PFSK-1 (cell line): ENCODE measurements around the gene THEM5.

Experiments used
- FOXP2 ChIP-seq: optimal IDR thresholded peaks from 2 replicates; pipeline ENCODE3; 2011; ENCODE audit warnings: borderline replicate concordance, control low read depth, inconsistent platforms; ENCODE audit not compliant: insufficient read depth; ENCODE audit errors: extremely low read length, extremely low read depth
- POLR2AphosphoS5 ChIP-seq: IDR thresholded peaks from 2 replicates; pipeline ENCODE4 v1.6.1; 2012; ENCODE audit warnings: low read depth, mild to moderate bottlenecking, control low read depth, low read length, moderate library complexity
- REST ChIP-seq, 2 experiments: IDR thresholded peaks; 2 replicates each; pipeline versions ENCODE4 v1.6.1 to v1.8.0; 2011 to 2012; ENCODE audit warnings: low read depth in 2 of 2, low read length in 2 of 2, control low read depth in 1 of 2, inconsistent platforms in 1 of 2, mild to moderate bottlenecking in 1 of 2, moderate library complexity in 1 of 2; ENCODE audit not compliant: insufficient read depth in 1 of 2
- SIN3A ChIP-seq: IDR thresholded peaks from 2 replicates; pipeline ENCODE4 v1.6.1; 2012; ENCODE audit warnings: mild to moderate bottlenecking, low read length, moderate library complexity, borderline replicate concordance; ENCODE audit not compliant: insufficient read depth
- TAF1 ChIP-seq: IDR thresholded peaks from 2 replicates; pipeline ENCODE4 v1.6.1; 2012; ENCODE audit warnings: low read length, control low read depth, borderline replicate concordance; ENCODE audit not compliant: insufficient read depth

Gene THEM5

DNA sequence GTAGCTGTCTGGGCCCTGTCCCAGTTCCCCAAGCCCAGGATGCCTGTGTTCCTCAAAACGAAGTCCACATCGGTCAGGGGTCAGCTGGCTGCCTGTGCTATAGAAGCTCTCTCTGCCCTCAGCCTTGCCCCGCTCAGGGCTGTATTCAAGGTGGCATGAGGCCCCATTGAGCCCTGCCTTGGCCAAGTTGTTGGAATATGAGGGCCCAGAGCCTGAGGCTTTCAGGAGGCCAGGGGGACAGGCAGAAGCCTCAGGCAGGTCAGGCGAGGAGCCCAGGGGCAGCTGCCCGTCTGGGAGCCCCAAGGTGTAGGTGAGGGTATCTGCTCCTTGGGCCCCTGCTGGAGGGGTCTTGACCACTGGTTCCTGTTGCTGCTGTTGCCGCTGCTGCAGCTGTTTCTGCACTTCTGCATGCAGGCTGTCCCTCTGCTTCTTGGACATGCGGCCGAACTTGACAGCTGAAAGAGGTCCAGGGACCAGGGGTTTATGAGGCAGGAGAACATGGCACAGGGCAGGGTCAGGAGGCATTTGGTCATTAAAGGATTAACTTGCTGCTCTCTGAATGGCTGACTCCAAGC is 38.5 kb downstream of the THEM5 start:
- TF ChIP-seq FOXP2 (no peak), POLR2AphosphoS5 (no peak), REST (IDR thresholded peaks at IDR 0.05; ENCODE audit: insufficient read depth in 1 of 2, low read depth in 2 of 2, low read length in 2 of 2) (no peak), SIN3A (no peak), TAF1 (no peak)

DNA sequence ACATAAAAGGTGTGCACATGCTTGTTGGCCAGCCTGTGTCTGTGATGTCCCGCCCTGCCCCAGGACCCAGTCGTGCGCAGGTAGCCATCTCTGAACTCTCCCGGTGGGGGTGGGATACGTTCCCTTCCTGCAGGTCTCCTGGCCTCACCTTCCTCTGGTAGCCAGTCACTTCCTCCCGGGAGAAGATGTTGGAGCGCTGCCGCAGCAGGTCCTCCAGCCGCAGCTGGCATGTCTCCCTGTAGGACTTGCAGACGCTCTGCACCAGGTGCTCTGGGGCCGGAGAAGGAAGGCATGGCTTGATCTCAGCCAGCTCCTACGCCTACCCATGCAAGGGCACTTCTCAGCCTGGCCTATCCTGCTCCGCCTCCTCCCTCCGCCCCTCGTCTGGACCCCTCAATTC is 39.1 kb downstream of the THEM5 start:
- TF ChIP-seq REST (IDR thresholded peaks at IDR 0.05; ENCODE audit: insufficient read depth in 1 of 2, low read depth in 2 of 2, low read length in 2 of 2): no peak
- TF ChIP-seq TAF1: no peak
- no peak for TF ChIP-seq POLR2AphosphoS5
- no peak for TF ChIP-seq FOXP2
- no peak for TF ChIP-seq SIN3A

DNA sequence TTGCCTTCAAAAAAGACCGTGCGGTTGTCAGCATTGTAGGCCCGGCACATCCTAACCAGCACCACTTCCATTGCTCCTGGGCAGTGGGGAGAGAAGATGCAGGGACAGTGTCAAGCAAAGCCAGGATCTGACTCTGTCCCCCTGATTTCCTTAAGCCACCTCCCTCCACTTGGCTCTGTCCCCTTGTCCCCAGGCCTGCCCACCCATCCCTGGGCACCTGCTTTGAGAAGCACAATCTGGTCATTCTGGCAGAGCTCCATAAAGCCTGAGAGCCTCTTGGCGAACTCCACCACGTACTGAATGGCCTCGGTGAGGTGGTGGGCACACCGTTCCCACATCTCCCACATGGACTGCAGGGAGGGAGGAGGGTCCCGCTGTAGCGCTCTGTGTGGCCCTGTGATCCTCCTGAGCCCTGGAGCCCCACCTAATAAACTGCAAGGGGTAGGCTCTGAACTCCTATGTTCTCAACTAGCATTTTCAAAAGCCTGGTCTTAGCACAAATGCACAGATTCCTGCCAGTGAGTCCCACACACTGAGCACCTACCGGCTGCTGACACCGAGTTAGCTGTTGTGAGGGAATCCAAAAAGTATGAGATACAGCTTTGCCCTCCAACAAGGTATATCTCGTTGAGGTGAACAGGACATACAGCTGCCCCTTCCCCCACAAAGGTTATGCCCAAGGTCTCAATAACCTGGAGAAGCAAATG is 40.1 kb downstream of the THEM5 start:
- TF ChIP-seq REST (IDR thresholded peaks at IDR 0.05; ENCODE audit: insufficient read depth in 1 of 2, low read depth in 2 of 2, low read length in 2 of 2) (no peak), FOXP2 (no peak), TAF1 (no peak), SIN3A (no peak), POLR2AphosphoS5 (no peak)

DNA sequence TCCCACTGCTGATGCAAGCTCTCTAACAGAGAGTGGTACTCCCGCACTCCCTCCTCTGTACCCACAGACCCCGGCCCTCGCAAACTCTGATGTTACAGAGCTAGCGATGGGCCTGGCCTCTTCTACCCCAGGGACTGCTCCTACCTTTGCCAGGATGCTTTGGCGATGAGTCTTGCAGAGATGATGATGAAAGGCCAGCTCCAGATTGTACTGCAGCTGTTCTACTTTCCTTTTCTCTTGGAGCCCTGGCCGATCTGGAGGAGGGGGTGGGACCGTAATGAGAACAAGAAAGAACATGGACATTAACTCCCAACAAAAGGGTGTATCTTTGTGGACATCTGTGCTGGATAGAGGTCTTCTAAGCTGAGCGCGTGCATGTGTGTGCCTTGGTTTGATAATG is 42.3 kb downstream of the THEM5 start:
- TF ChIP-seq REST (IDR thresholded peaks at IDR 0.05; ENCODE audit: insufficient read depth in 1 of 2, low read depth in 2 of 2, low read length in 2 of 2) (no peak), TAF1 (no peak), POLR2AphosphoS5 (no peak), FOXP2 (no peak), SIN3A (no peak)

- TF ChIP-seq TAF1: no peak
- no peak for TF ChIP-seq FOXP2
- TF ChIP-seq SIN3A: no peak
- TF ChIP-seq REST (IDR thresholded peaks at IDR 0.05; ENCODE audit: insufficient read depth in 1 of 2, low read depth in 2 of 2, low read length in 2 of 2): no peak
- TF ChIP-seq POLR2AphosphoS5: no peak
Measured at GRCh38 chr1:151809985-151810556, 43.4 kb downstream of the THEM5 start.
